Activated gamma-delta T cell treated with Interleukin-2 at 50 U/mL for 16 hours (primary cell): ENCODE data around the gene INHBA.

Experiments used
- DNase-seq: peaks from one replicate; pipeline ENCODE4 v3.0.0-alpha.2; 2020

INHBA gene

DNA sequence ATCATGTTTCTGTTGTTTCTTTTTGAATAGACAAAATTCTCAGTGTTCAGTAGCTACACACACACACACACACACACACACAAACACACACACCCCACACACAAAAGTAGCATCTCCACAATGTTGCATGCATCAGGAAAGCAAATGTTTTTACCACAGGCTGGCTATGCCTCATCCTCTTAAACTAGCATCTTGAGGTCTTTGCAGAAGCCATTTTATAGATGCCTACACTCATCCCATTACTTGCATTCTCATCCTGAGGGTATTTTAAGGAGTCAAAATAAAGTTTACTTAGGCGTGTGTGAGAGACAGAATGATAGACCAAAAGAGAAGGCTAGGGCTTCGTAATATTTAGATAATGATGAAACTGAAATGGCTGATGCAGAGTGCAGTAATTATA lies 7.9 kb upstream of the INHBA start:
- no peak for DNase-seq

DNA sequence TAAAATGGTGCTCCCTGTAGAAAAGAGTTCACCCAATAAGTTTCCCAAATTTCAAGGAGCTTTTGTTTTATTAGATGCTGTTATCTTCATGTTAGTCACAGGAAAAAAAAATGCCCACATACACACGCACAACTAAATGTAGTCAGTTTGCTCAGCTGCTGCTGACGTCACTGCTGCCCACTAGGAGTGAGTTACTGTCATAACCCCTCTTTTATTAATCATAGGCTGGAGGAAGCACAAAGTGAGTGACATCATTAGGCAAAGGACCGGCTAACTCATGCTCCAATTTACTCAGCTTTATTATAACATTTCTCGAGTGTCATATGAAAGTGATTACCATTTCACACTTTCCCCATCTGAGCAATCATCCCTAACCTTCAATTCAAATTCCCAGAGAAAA lies 6.7 kb upstream of the INHBA start:
- DNase-seq: no peak

- DNase-seq: no peak
Observed at GRCh38 chr7:41708581-41709358, 5.9 kb upstream of the INHBA start.

GRCh38 chr7:41706228-41706930 lies 3.5 kb upstream of the INHBA start:
- DNase-seq: no peak

DNA sequence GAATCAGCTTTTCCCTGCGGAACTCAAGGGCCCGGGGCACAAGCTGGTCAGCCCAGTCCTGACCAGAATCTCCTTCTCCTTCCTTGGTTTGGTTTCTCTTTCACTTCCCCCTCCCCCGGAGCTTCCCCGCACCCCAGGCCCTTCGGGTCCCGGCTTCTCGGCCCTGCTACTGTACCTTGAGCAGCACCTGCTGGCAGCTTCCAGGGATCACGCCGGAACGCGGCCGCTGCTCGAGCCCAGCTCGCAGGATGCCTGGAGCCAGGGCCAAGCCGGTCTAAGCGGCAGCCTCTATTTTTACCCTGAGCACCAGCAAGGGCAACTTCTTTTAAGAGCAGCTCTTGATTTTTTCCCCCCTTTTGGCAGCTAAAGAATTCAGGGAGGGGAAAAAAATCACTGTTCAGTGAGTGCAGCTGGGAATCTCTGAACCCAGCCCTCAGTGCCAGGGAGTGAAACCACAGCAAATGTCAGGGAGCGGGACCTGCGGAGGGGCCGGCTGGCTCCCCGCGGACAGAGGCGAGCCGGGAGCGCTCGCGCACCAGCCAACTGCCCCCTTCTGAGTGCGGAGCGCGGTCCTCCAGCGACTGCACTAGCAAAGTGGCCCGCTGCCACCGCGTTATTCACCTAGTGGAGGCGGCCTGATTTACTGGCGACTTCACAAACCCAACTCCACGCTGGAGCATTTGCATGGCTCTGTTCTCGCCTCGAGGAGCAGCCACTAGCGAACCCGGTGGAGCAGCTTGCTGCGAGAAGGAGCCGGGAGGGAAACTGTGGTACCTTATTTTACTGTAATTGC lies 2.4 kb upstream of the INHBA start:
- DNase-seq: peak; percentile 19

DNA sequence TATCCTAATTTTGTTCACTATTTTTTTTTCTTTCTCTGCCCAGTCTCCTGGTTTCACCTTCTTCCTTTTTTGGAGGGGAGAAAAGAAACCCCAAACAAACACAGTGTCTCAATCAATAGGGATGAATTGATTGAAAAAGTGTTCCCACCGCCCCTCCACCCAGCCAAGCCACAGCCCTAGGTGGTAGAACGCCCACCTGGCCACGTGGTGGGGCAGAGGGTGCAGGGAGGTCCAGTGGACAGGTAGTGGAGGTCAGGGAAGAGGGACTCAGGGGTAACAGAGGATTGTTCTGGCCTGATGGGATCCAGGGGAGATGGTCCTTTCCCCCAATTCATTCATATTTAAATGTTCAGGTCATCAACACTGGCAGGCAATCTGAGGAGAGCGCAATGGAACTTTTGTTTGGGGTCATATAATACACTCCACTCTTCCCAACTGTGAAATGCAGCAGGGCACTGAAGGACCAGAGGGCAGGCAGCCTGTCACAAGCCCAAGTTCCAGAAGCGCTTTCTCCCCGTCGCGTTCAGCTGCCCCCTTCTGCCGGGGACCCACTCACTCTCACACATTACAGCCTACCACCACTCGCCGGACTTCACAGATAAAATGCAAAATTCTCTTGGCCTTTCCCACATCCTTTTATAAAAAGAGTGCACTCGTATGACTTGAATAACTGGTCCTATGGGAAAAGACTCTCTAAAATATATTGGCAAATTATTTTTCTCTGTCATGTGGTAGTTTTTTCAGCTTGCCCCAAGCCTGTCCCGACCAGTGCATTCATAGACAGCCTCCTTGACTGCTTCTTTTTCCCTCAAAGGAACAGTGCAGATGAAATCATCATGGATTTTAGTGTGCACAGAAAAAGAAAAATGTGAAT lies 1.6 kb downstream of the INHBA start:
- no peak for DNase-seq

GRCh38 chr7:41700044-41700471 lies 2.8 kb downstream of the INHBA start:
- no peak for DNase-seq

- DNase-seq: no peak
Observed at GRCh38 chr7:41699516-41699915, 3.4 kb downstream of the INHBA start.

- no peak for DNase-seq
Observed at GRCh38 chr7:41698726-41699125, 4.2 kb downstream of the INHBA start.

- DNase-seq: no peak
Observed at GRCh38 chr7:41698114-41698513, 4.8 kb downstream of the INHBA start.

GRCh38 chr7:41696323-41696916 lies 6.5 kb downstream of the INHBA start:
- DNase-seq: no peak

- DNase-seq: no peak
Observed at GRCh38 chr7:41695661-41696322, 7.1 kb downstream of the INHBA start.

DNA sequence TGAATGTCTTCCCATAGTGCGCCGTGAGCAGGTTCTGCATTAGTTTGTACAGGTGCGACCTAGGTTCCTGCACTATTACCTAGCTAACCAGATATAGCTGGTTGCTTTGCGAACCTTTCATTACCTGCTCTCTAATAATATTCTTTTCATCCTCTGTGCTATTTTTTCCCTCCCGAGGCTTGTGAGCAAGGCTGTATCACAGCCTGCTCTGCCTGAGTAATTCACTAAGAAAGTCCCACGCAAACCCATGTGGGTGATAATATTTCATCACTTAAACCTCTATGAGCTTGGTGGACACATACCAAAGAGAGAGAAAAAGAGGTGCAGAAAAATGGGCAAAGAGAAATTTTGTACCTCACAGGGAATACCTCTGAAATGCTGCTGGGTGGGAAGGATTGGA lies 8.4 kb downstream of the INHBA start:
- DNase-seq: no peak

- no peak for DNase-seq
Observed at GRCh38 chr7:41693150-41693997, 9.5 kb downstream of the INHBA start.

- DNase-seq: no peak
Observed at GRCh38 chr7:41692251-41692650, 10.6 kb downstream of the INHBA start.

DNA sequence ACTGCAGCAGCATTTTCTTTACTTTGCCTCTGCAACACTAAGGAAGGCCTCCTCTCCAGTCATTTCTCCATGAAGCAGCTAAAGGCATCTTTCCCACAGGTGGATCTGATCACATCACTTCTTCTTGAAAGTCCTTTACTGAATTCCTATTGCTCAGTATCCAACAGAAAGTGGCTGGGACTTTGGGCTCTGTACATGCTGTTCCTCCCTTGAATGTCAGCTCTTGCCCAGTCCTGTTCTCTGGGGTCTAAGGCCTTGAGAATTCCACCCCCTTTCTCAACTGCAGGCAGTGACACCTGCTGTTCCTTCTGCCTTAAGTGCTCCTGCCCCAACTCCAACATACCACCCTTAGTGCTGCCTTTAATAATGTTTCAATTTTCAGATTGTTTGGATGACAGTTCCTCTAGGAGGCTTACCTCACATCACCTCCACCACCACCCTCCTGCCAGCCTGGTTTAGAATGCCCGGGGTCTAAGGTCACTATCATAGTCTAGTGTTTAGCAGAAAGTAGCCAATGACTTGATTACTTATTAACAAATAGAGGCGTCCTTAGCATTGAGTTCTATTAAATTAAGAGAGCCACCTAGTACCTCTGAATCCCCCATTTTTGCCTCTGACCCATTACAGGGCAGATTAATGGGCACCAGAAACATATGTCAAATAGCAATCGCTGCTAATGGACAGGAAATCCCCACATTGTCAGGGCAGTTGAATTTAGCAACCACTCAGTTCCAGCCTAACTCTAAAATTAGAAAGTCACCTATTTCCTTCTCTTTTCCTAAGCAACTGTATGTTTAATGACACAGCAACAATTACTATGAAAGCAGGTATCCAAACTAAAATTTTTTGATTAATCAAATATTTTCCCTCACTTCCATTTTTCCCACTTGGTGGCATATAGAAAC lies 11.4 kb downstream of the INHBA start:
- DNase-seq: no peak

DNA sequence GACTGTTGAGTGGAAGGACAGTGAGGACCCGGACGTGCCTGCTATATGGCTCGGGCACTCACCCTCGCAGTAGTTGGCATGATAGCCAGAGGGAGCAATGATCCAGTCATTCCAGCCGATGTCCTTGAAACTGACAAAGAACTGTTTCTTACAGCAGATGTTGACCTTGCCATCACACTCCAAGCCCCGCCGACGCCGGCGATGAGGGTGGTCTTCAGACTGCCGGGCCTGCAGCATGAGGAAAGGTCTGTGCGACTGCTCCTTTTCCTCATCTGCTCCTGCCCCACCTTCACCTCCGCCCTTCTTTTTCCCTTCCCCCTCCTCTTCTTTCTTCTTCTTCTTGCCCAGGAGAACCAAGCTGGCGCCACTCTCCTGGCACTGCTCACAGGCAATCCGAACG lies 13.1 kb downstream of the INHBA start:
- no peak for DNase-seq

DNA sequence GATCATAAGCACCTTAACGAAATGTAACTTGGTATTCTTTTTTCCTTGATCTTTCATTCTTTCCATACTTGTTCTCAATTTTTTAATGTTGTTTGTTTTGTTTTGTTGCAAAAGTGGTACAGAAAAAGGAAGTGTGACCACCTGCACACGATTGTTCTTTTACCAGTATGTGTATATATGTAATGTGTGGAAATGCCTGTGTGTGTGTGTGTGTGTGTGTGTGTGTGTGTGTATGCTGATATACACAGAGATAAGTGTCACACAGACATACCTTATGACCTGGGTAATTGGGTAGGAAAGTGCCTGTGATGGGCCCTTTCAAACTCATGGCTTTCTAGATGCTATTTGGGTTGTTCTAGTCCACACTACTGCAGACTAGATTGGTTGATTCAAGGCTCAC lies 14.0 kb downstream of the INHBA start:
- DNase-seq: no peak

GRCh38 chr7:41688012-41688625 lies 14.8 kb downstream of the INHBA start:
- no peak for DNase-seq
